ENCODE measurements around the gene MAML3.

The MAML3 gene

GRCh38 chr4:139863531-139863930 lies 290.5 kb downstream of the MAML3 start:
- DNase-seq (ENCODE audit: low spot score): no peak

GRCh38 chr4:139861471-139861870 lies 292.5 kb downstream of the MAML3 start:
- DNase-seq (ENCODE audit: low spot score): no peak

GRCh38 chr4:139860435-139861024 lies 293.5 kb downstream of the MAML3 start:
- DNase-seq (ENCODE audit: low spot score): no peak

- DNase-seq (ENCODE audit: low spot score): no peak
Measured at GRCh38 chr4:139859876-139860275, 294.1 kb downstream of the MAML3 start.

GRCh38 chr4:139858436-139859205 lies 295.4 kb downstream of the MAML3 start:
- DNase-seq (ENCODE audit: low spot score): peak; percentile 93

GRCh38 chr4:139857977-139858376 lies 296.0 kb downstream of the MAML3 start:
- DNase-seq (ENCODE audit: low spot score): no peak

- DNase-seq (ENCODE audit: low spot score): peak; percentile 88
Measured at GRCh38 chr4:139857021-139857420, 297.0 kb downstream of the MAML3 start.

- no peak for DNase-seq (ENCODE audit: low spot score)
Measured at GRCh38 chr4:139854668-139855403, 299.1 kb downstream of the MAML3 start.

GRCh38 chr4:139853309-139853708 lies 300.7 kb downstream of the MAML3 start:
- DNase-seq (ENCODE audit: low spot score): no peak

GRCh38 chr4:139852612-139853269 lies 301.2 kb downstream of the MAML3 start:
- no peak for DNase-seq (ENCODE audit: low spot score)

GRCh38 chr4:139851639-139852038 lies 302.3 kb downstream of the MAML3 start:
- DNase-seq (ENCODE audit: low spot score): no peak

GRCh38 chr4:139851133-139851532 lies 302.9 kb downstream of the MAML3 start:
- no peak for DNase-seq (ENCODE audit: low spot score)

- no peak for DNase-seq (ENCODE audit: low spot score)
Measured at GRCh38 chr4:139849219-139849618, 304.8 kb downstream of the MAML3 start.

- no peak for DNase-seq (ENCODE audit: low spot score)
Measured at GRCh38 chr4:139848028-139848427, 306.0 kb downstream of the MAML3 start.

- DNase-seq (ENCODE audit: low spot score): no peak
Measured at GRCh38 chr4:139847602-139848001, 306.4 kb downstream of the MAML3 start.

- no peak for DNase-seq (ENCODE audit: low spot score)
Measured at GRCh38 chr4:139846766-139847165, 307.2 kb downstream of the MAML3 start.

- DNase-seq (ENCODE audit: low spot score): no peak
Measured at GRCh38 chr4:139845453-139846093, 308.4 kb downstream of the MAML3 start.

GRCh38 chr4:139844459-139845036 lies 309.4 kb downstream of the MAML3 start:
- DNase-seq (ENCODE audit: low spot score): no peak

GRCh38 chr4:139844057-139844456 lies 309.9 kb downstream of the MAML3 start:
- DNase-seq (ENCODE audit: low spot score): no peak

GRCh38 chr4:139843641-139844040 lies 310.3 kb downstream of the MAML3 start:
- DNase-seq (ENCODE audit: low spot score): no peak

GRCh38 chr4:139841464-139842195 lies 312.4 kb downstream of the MAML3 start:
- no peak for DNase-seq (ENCODE audit: low spot score)

All from COLO829 (cell line).